ENCODE data around the gene SLC5A1. TPM values are rescaled to one million over a fixed set of nuclear protein-coding genes. Genes with fewer than 3 reads are reported as not detected.
"Not testable (repeated sequence)": the region's sequence is repeated elsewhere in the genome, so short reads cannot be mapped to it uniquely, and the experiment has no call there.

Gene SLC5A1
- total RNA-seq, 1 donor from 2014 or later: 13.7 TPM

GRCh38 chr22:32097881-32098499, 54.9 kb downstream of the SLC5A1 start:
- no peak for DNase-seq

- no peak for DNase-seq
Observed at GRCh38 chr22:32100711-32101110, 57.6 kb downstream of the SLC5A1 start.

- DNase-seq: no peak
Observed at GRCh38 chr22:32103658-32104315, 60.7 kb downstream of the SLC5A1 start.

- no peak for DNase-seq
Observed at GRCh38 chr22:32106930-32107329, 63.9 kb downstream of the SLC5A1 start.

- DNase-seq: no peak
Observed at GRCh38 chr22:32112380-32112779, 69.3 kb downstream of the SLC5A1 start.

- no peak for DNase-seq
Observed at GRCh38 chr22:32119568-32120235, 76.6 kb downstream of the SLC5A1 start.

- no peak for DNase-seq
Observed at GRCh38 chr22:32120603-32121002, 77.5 kb downstream of the SLC5A1 start.

- no peak for DNase-seq
Observed at GRCh38 chr22:32122899-32123298, 79.8 kb downstream of the SLC5A1 start.

GRCh38 chr22:32123657-32124056, 80.6 kb downstream of the SLC5A1 start:
- DNase-seq: no peak

- DNase-seq: no peak
Observed at GRCh38 chr22:32127904-32128303, 84.8 kb downstream of the SLC5A1 start.

GRCh38 chr22:32130464-32130863, 87.4 kb downstream of the SLC5A1 start:
- no peak for DNase-seq

- no peak for DNase-seq
Observed at GRCh38 chr22:32132126-32132525, 89.1 kb downstream of the SLC5A1 start.

- DNase-seq: no peak
Observed at GRCh38 chr22:32132783-32133182, 89.7 kb downstream of the SLC5A1 start.

- not testable (repeated sequence) for DNase-seq
Observed at GRCh38 chr22:32134796-32135195, 91.7 kb downstream of the SLC5A1 start.

GRCh38 chr22:32135958-32136357, 92.9 kb downstream of the SLC5A1 start:
- not testable (repeated sequence) for DNase-seq

- DNase-seq: not testable (repeated sequence)
Observed at GRCh38 chr22:32136881-32137280, 93.8 kb downstream of the SLC5A1 start.

GRCh38 chr22:32137731-32138324, 94.8 kb downstream of the SLC5A1 start:
- DNase-seq: not testable (repeated sequence)

- DNase-seq: not testable (repeated sequence)
Observed at GRCh38 chr22:32138576-32138975, 95.5 kb downstream of the SLC5A1 start.

- DNase-seq: not testable (repeated sequence)
Observed at GRCh38 chr22:32140688-32141087, 97.6 kb downstream of the SLC5A1 start.

GRCh38 chr22:32142600-32142999, 99.5 kb downstream of the SLC5A1 start:
- DNase-seq: no peak

GRCh38 chr22:32144496-32145274, 101.6 kb downstream of the SLC5A1 start:
- peak; percentile 0 for DNase-seq

- DNase-seq: not testable (repeated sequence)
Observed at GRCh38 chr22:32147128-32147527, 104.1 kb downstream of the SLC5A1 start.

Data from skin of body (tissue), 2 donors.